Fibroblast of skin of abdomen (primary cell): ENCODE data around the gene ACSM2B.
"Not testable (repeated sequence)": the region's sequence is repeated elsewhere in the genome, so short reads cannot be mapped to it uniquely, and the experiment has no call there.

ENCODE experiments used
- DNase-seq: peaks from one replicate; pipeline ENCODE4 v3.0.0-alpha.2; 2013

Gene ACSM2B

GRCh38 chr16:20531795-20532194, 44.4 kb downstream of the ACSM2B start:
- DNase-seq, result not testable (repeated sequence)

GRCh38 chr16:20520103-20520502, 56.1 kb downstream of the ACSM2B start:
- DNase-seq, result no peak

GRCh38 chr16:20519231-20519630, 56.9 kb downstream of the ACSM2B start:
- DNase-seq, result no peak

GRCh38 chr16:20517149-20517548, 59.0 kb downstream of the ACSM2B start:
- DNase-seq, result no peak

- DNase-seq, result no peak
Observed at GRCh38 chr16:20515688-20516090, 60.5 kb downstream of the ACSM2B start.

GRCh38 chr16:20510323-20510722, 65.8 kb downstream of the ACSM2B start:
- DNase-seq, result no peak

- DNase-seq, result no peak
Observed at GRCh38 chr16:20507280-20507679, 68.9 kb downstream of the ACSM2B start.

GRCh38 chr16:20504418-20504817, 71.7 kb downstream of the ACSM2B start:
- DNase-seq, result no peak

GRCh38 chr16:20491448-20491847, 84.7 kb downstream of the ACSM2B start:
- not testable (repeated sequence) for DNase-seq

- DNase-seq, result not testable (repeated sequence)
Observed at GRCh38 chr16:20490994-20491393, 85.2 kb downstream of the ACSM2B start.
